ENCODE measurements around the gene SPEF1.

Gene SPEF1

GRCh38 chr20:3763671-3764601, 17.3 kb downstream of the SPEF1 start:
- peak overlapping the region; percentile 82 for H3K14ac ChIP-seq (ENCODE audit: low read length)
- H2AFZ ChIP-seq (ENCODE audit: low read length) = no peak overlapping the region
- no CpG with 5 or more reads among the region's 8 CpGs for WGBS, 2 donors (ENCODE audit: extremely low coverage in 2 of 2, insufficient read length in 2 of 2, insufficient replicate concordance in 1 of 2)
- no peak overlapping the region for H4K8ac ChIP-seq (ENCODE audit: low read depth, low read length)
- no peak overlapping the region for H4K91ac ChIP-seq (ENCODE audit: low read depth, low read length, poor library complexity)
- H3K79me1 ChIP-seq (ENCODE audit: low read depth, low read length) = peaks cover 28% of the 10 kb centered on the region
- H2AK5ac ChIP-seq (ENCODE audit: low read depth, low read length) = no peak overlapping the region
- H2BK12ac ChIP-seq (ENCODE audit: low read length) = no peak overlapping the region
- no peak overlapping the region for H3K4me3 ChIP-seq (ENCODE audit: low read length in 2 of 2)
- peaks cover 0 to 10% of the 10 kb centered on the region in 2 donors for H3K36me3 ChIP-seq (replicated peaks in 1 of 2; ENCODE audit: control insufficient read depth in 2 of 2, insufficient read depth in 2 of 2, low read length in 2 of 2)
- H3K27me3 ChIP-seq (ENCODE audit: control insufficient read depth in 3 of 3, insufficient read depth in 3 of 3, low read depth in 1 of 3, low read length in 3 of 3) = no peaks in the 10 kb centered on the region
- no peak overlapping the region for H3K4me2 ChIP-seq (ENCODE audit: insufficient read depth, low read length, poor library complexity, severe bottlenecking)
- H3K9me3 ChIP-seq (replicated peaks in 1 of 2; ENCODE audit: control insufficient read depth in 2 of 2, insufficient read depth in 1 of 2, low read depth in 1 of 2, low read length in 2 of 2) = no peaks in the 10 kb centered on the region
- H3K4ac ChIP-seq (ENCODE audit: low read length) = no peak overlapping the region
- peaks cover 19 to 33% of the 10 kb centered on the region in 2 donors for H3K4me1 ChIP-seq (ENCODE audit: control insufficient read depth in 2 of 2, insufficient read depth in 1 of 2, low read depth in 1 of 2, low read length in 2 of 2)
- H3K23ac ChIP-seq (ENCODE audit: low read depth, low read length, poor library complexity) = peak overlapping the region; percentile 48
- no peak overlapping the region for H2BK15ac ChIP-seq (ENCODE audit: low read length)
- no peak overlapping the region for H3K27ac ChIP-seq (replicated peaks; ENCODE audit: low read length)
- H2BK5ac ChIP-seq (ENCODE audit: low read length) = peak overlapping the region; percentile 39
- peak overlapping the region; percentile 27 for H3K18ac ChIP-seq (ENCODE audit: low read length)
- H2BK120ac ChIP-seq (ENCODE audit: low read depth, low read length) = no peak overlapping the region
- DNase-seq (ENCODE audit: low spot score) = no peak
- H3K9ac ChIP-seq (ENCODE audit: low read depth, low read length, poor library complexity) = no peak overlapping the region

GRCh38 chr20:3760655-3761348, 20.4 kb downstream of the SPEF1 start:
- Histone ChIP-seq H2BK15ac (ENCODE audit: low read length) (no peak overlapping the region), H3K27ac (replicated peaks; ENCODE audit: low read length) (peak overlapping the region; percentile 51), H2AK5ac (ENCODE audit: low read depth, low read length) (no peak overlapping the region), H3K9ac (ENCODE audit: low read depth, low read length, poor library complexity) (no peak overlapping the region), H3K9me3 (replicated peaks in 1 of 2; ENCODE audit: control insufficient read depth in 2 of 2, insufficient read depth in 1 of 2, low read depth in 1 of 2, low read length in 2 of 2) (no peaks in the 10 kb centered on the region), H3K4me2 (ENCODE audit: insufficient read depth, low read length, poor library complexity, severe bottlenecking) (no peak overlapping the region), H2BK5ac (ENCODE audit: low read length) (no peak overlapping the region), H3K4ac (ENCODE audit: low read length) (no peak overlapping the region), H2AFZ (ENCODE audit: low read length) (no peak overlapping the region), H4K91ac (ENCODE audit: low read depth, low read length, poor library complexity) (no peak overlapping the region), H3K23ac (ENCODE audit: low read depth, low read length, poor library complexity) (no peak overlapping the region), H3K36me3 (replicated peaks in 1 of 2; ENCODE audit: control insufficient read depth in 2 of 2, insufficient read depth in 2 of 2, low read length in 2 of 2) (peaks cover 6 to 33% of the 10 kb centered on the region in 2 donors), H2BK12ac (ENCODE audit: low read length) (no peak overlapping the region), H3K14ac (ENCODE audit: low read length) (no peak overlapping the region), H2BK120ac (ENCODE audit: low read depth, low read length) (no peak overlapping the region), H3K4me1 (ENCODE audit: control insufficient read depth in 2 of 2, insufficient read depth in 1 of 2, low read depth in 1 of 2, low read length in 2 of 2) (peaks cover 5 to 18% of the 10 kb centered on the region in 2 donors), H3K27me3 (ENCODE audit: control insufficient read depth in 3 of 3, insufficient read depth in 3 of 3, low read depth in 1 of 3, low read length in 3 of 3) (no peaks in the 10 kb centered on the region), H3K4me3 (ENCODE audit: low read length in 2 of 2) (no peak overlapping the region), H3K79me1 (ENCODE audit: low read depth, low read length) (peaks cover 20% of the 10 kb centered on the region), H4K8ac (ENCODE audit: low read depth, low read length) (no peak overlapping the region), H3K18ac (ENCODE audit: low read length) (no peak overlapping the region)
- no peak for DNase-seq (ENCODE audit: low spot score)
- no CpG with 5 or more reads among the region's 10 CpGs for WGBS, 2 donors (ENCODE audit: extremely low coverage in 2 of 2, insufficient read length in 2 of 2, insufficient replicate concordance in 1 of 2)

DNA sequence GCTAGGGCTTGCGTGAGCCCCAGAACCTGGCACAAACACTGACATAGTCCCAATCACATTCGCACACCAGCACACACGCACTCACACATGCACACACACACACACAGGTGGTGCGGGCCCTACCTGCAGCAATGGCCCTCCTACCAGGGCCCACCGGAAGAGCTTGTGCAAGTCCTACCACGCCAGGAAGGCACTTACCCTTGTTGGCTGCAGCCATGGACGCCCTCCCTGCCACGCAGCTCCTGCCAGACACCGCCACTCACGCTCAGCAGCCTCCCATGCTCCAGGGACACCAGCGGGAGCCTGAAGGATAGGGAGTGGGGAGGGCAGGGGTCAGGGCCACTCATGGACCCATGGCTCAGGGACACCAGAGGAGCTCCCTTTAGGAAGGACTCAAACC, 21.4 kb downstream of the SPEF1 start:
- H2BK5ac ChIP-seq (ENCODE audit: low read length) = no peak overlapping the region
- no CpG with 5 or more reads among the region's 11 CpGs for WGBS, 2 donors (ENCODE audit: extremely low coverage in 2 of 2, insufficient read length in 2 of 2, insufficient replicate concordance in 1 of 2)
- DNase-seq (ENCODE audit: low spot score) = no peak
- H3K23ac ChIP-seq (ENCODE audit: low read depth, low read length, poor library complexity) = peak overlapping the region; percentile 92
- no peak overlapping the region for H2AFZ ChIP-seq (ENCODE audit: low read length)
- H4K91ac ChIP-seq (ENCODE audit: low read depth, low read length, poor library complexity) = no peak overlapping the region
- no peak overlapping the region for H3K27ac ChIP-seq (replicated peaks; ENCODE audit: low read length)
- no peaks in the 10 kb centered on the region for H3K9me3 ChIP-seq (replicated peaks in 1 of 2; ENCODE audit: control insufficient read depth in 2 of 2, insufficient read depth in 1 of 2, low read depth in 1 of 2, low read length in 2 of 2)
- peak overlapping the region; percentile 14 for H3K14ac ChIP-seq (ENCODE audit: low read length)
- H3K4me2 ChIP-seq (ENCODE audit: insufficient read depth, low read length, poor library complexity, severe bottlenecking) = no peak overlapping the region
- peaks cover 6 to 42% of the 10 kb centered on the region in 2 donors for H3K36me3 ChIP-seq (replicated peaks in 1 of 2; ENCODE audit: control insufficient read depth in 2 of 2, insufficient read depth in 2 of 2, low read length in 2 of 2)
- no peaks in the 10 kb centered on the region for H3K27me3 ChIP-seq (ENCODE audit: control insufficient read depth in 3 of 3, insufficient read depth in 3 of 3, low read depth in 1 of 3, low read length in 3 of 3)
- H4K8ac ChIP-seq (ENCODE audit: low read depth, low read length) = no peak overlapping the region
- no peak overlapping the region for H3K4ac ChIP-seq (ENCODE audit: low read length)
- no peak overlapping the region for H3K4me3 ChIP-seq (ENCODE audit: low read length in 2 of 2)
- H3K9ac ChIP-seq (ENCODE audit: low read depth, low read length, poor library complexity) = peak overlapping the region; percentile 38
- peak overlapping the region; percentile 54 for H2BK15ac ChIP-seq (ENCODE audit: low read length)
- no peak overlapping the region for H2BK12ac ChIP-seq (ENCODE audit: low read length)
- H3K79me1 ChIP-seq (ENCODE audit: low read depth, low read length) = peaks cover 13% of the 10 kb centered on the region
- peak overlapping the region; percentile 77 for H2AK5ac ChIP-seq (ENCODE audit: low read depth, low read length)
- no peak overlapping the region for H2BK120ac ChIP-seq (ENCODE audit: low read depth, low read length)
- H3K18ac ChIP-seq (ENCODE audit: low read length) = peak overlapping the region; percentile 70
- peaks cover 0 to 18% of the 10 kb centered on the region in 2 donors for H3K4me1 ChIP-seq (ENCODE audit: control insufficient read depth in 2 of 2, insufficient read depth in 1 of 2, low read depth in 1 of 2, low read length in 2 of 2)

DNA sequence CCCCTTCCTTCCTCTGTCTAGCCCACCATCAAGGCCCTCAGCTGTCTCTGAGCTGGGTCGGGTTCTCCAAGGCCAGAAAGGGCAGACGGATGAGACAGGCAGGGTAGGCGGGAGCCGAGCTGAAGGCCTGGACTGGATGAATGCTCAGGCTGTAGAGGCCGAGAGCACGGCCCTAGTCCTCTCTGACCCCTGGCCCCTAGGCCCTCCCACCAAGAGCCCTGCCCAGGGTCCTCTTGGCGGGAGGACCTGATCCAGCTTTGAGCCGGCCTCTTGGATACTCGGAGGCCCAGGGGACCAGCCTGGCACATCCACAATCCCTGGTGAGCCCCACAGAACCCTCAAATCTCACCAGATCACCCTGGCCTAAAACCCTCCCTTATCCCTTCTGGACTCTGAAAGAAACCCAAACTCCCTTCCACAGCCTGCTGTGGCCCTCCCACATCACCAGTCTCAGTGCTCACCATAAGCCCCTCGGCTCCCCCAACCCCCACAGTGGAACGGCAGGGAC, 21.9 kb downstream of the SPEF1 start:
- Histone ChIP-seq H3K4ac (ENCODE audit: low read length) (no peak overlapping the region), H3K27ac (replicated peaks; ENCODE audit: low read length) (no peak overlapping the region), H2BK15ac (ENCODE audit: low read length) (no peak overlapping the region), H3K79me1 (ENCODE audit: low read depth, low read length) (peaks cover 11% of the 10 kb centered on the region), H4K91ac (ENCODE audit: low read depth, low read length, poor library complexity) (no peak overlapping the region), H3K9ac (ENCODE audit: low read depth, low read length, poor library complexity) (no peak overlapping the region), H3K14ac (ENCODE audit: low read length) (peak overlapping the region; percentile 14), H2BK12ac (ENCODE audit: low read length) (no peak overlapping the region), H3K23ac (ENCODE audit: low read depth, low read length, poor library complexity) (no peak overlapping the region), H2BK5ac (ENCODE audit: low read length) (peak overlapping the region; percentile 6), H3K36me3 (replicated peaks in 1 of 2; ENCODE audit: control insufficient read depth in 2 of 2, insufficient read depth in 2 of 2, low read length in 2 of 2) (peaks cover 6 to 44% of the 10 kb centered on the region in 2 donors), H4K8ac (ENCODE audit: low read depth, low read length) (no peak overlapping the region), H2BK120ac (ENCODE audit: low read depth, low read length) (no peak overlapping the region), H3K18ac (ENCODE audit: low read length) (peak overlapping the region; percentile 70), H3K9me3 (replicated peaks in 1 of 2; ENCODE audit: control insufficient read depth in 2 of 2, insufficient read depth in 1 of 2, low read depth in 1 of 2, low read length in 2 of 2) (no peaks in the 10 kb centered on the region), H3K4me1 (ENCODE audit: control insufficient read depth in 2 of 2, insufficient read depth in 1 of 2, low read depth in 1 of 2, low read length in 2 of 2) (peaks cover 0 to 18% of the 10 kb centered on the region in 2 donors), H3K4me3 (ENCODE audit: low read length in 2 of 2) (no peak overlapping the region), H2AFZ (ENCODE audit: low read length) (no peak overlapping the region), H3K4me2 (ENCODE audit: insufficient read depth, low read length, poor library complexity, severe bottlenecking) (no peak overlapping the region), H3K27me3 (ENCODE audit: control insufficient read depth in 3 of 3, insufficient read depth in 3 of 3, low read depth in 1 of 3, low read length in 3 of 3) (no peaks in the 10 kb centered on the region), H2AK5ac (ENCODE audit: low read depth, low read length) (peak overlapping the region; percentile 77)
- no peak for DNase-seq (ENCODE audit: low spot score)
- WGBS, 2 donors (ENCODE audit: extremely low coverage in 2 of 2, insufficient read length in 2 of 2, insufficient replicate concordance in 1 of 2) = no CpG with 5 or more reads among the region's 11 CpGs
